ENCODE data around the gene CIT.
"Not testable (repeated sequence)": the region's sequence is repeated elsewhere in the genome, so short reads cannot be mapped to it uniquely, and the experiment has no call there.

CIT gene

GRCh38 chr12:119730381-119730780 is 146.7 kb downstream of the CIT start:
- no peak for DNase-seq

- no peak for DNase-seq
Measured at GRCh38 chr12:119729871-119730270, 147.2 kb downstream of the CIT start.

DNA sequence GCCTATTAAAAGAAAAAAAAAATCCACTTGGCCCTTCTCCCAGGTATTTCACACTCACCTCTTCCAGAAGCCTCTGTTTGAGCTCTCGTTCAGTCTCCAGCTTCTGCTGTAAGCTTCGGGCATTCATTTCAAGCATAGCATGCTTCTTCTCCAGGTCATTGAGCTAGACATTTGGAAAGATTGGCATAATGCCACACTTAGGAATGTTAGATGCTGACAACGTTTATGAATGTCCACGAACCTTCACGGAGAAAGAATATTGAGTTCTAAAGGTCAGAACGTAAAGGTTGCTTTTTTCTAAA is 148.7 kb downstream of the CIT start:
- DNase-seq: no peak

GRCh38 chr12:119727600-119728443 is 149.3 kb downstream of the CIT start:
- DNase-seq: no peak

DNA sequence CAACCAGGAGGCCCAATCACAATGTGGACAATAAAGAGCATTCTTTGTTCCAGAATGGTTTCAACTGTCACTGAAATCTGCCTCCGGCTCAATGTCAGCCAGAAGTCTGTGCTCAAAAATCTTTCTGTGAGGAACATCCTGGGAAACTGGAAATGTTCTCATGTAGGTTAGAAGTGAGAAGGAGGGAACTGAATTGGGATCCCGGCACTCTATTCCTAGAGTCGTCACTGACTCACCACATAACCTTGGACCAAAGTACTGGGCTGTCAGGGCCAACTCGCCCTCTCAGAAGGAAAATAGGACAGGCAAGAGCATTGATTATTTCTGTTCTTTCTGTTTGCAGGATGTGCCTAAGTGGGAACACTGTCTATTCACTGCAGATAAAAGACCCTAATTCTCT is 151.6 kb downstream of the CIT start:
- DNase-seq: no peak

- DNase-seq: no peak
Measured at GRCh38 chr12:119721306-119721705, 155.8 kb downstream of the CIT start.

- DNase-seq: no peak
Measured at GRCh38 chr12:119720349-119720748, 156.8 kb downstream of the CIT start.

GRCh38 chr12:119718141-119718540 is 159.0 kb downstream of the CIT start:
- no peak for DNase-seq

DNA sequence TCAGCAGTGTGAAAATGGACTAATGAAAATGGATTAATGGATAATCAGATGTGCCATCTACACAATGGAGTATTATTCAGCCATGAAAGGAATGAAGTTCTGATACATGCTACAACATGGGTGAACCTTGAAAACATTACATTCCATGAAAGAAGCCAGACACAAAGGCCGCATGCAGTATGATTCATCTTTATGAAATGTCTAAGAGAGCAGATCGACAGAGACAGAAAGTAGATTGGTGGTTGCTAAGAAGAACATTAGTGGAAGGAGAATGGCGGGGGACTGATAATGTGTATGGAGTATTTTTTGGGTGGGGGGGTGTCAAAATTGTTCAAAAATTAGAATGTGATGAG is 161.9 kb downstream of the CIT start:
- DNase-seq: no peak

GRCh38 chr12:119714614-119715267 is 162.4 kb downstream of the CIT start:
- no peak for DNase-seq

DNA sequence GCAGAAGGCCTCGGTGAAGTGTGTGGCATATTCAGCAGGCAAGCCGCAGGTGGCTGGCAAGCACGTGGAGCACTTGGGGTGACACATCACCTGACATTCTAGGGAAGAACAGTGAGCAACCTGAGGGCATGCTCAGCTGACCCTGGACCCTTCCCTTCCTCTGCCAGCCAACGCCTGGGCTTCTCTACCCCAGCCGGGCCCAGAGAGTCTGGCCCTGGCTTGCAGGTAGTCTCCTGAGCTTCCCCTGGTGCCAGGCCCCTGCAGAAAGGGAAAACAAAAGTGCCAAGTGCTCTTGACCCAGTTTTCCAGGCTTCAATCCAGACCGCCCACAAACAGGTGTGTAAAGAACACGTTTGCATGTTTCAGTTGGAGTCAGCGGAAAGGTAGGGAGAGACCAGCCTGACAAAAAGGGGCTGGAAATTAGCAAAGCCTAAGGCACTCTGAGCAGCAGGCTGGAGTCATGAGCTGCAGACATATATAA is 163.5 kb downstream of the CIT start:
- DNase-seq: peak; percentile 26

DNA sequence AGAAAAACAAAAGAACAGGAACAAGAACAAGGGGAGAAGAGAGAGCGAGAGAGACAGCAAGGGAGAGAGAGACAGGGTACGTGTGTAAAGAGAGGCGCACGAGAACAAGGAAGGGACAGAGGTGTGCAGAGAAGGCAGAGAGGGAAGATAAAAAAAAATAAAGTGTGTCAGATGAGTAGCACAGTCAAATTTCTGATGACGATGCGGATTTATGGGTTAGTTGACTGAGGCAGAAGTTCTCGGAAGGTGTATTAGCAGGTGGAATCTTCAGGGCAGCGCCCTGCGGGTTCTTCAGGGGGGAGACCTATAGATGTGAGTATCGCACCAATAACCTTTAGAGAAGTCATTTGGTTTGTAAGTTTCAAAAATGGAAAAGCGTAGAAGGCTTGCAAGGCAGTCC is 164.4 kb downstream of the CIT start:
- DNase-seq: no peak

GRCh38 chr12:119711693-119712092 is 165.4 kb downstream of the CIT start:
- DNase-seq: no peak

- no peak for DNase-seq
Measured at GRCh38 chr12:119710965-119711551, 166.1 kb downstream of the CIT start.

DNA sequence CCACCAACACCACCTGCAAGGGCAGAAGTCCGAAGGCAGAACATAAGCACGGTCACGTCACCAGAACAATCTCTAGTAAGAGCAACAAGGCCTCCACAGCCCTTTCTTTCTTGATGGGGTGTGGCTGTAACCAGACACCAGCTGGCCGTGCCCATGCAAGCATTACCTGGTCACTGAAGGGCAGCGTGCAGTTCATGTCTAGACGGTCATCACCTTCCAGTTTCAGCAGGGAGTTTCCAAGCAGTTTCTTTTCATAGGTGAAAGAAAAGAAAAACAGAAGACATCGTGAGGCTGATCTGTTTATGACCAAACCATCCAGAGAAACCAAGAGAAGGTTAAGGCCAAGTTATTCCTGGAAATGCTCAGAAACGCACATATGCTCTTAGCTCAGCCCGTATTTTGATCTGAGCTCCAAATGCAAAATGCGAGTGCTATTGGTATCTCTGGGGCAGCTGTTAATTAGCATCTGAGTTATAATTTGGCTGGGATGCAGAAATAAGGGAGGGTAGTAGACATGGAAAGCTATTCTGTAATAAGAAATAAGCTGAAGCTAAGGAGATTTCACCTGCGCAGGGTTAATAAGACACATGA is 166.7 kb downstream of the CIT start:
- DNase-seq: no peak

GRCh38 chr12:119706427-119706826 is 170.7 kb downstream of the CIT start:
- DNase-seq: not testable (repeated sequence)

GRCh38 chr12:119705182-119705581 is 171.9 kb downstream of the CIT start:
- no peak for DNase-seq

DNA sequence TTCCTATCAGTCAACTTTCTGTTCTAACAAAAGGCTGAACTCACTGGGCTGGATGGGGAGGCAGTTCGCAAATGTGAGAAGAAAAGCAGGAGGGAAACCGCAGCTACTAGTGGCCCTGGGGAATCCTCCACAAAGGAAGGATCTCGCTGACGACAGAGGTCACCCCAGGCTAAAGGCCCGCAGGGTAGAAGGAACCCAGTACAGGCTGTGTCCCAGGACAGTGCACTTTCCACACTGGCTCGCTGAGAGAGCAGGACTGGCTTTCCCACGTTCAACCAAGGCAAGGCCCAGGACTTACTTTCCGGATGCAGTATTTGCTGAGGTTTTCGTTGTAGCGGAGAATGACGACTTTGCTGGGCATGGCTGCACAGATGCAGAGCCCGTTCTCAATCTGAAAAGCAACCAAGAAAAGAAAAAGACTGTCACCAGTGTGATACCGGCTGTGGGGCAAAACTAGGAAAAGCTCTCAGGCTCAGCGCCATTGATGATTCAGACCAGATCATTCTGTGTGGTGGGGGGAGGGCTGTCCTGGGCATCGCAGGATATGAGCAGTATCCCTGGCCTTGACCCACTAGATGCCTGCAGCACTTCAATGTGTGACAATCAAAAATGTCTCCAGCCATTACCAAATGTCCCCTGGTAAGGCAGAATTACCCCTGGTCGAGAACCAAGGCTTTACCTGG is 172.9 kb downstream of the CIT start:
- no peak for DNase-seq

- DNase-seq: no peak
Measured at GRCh38 chr12:119700078-119700477, 177.0 kb downstream of the CIT start.

GRCh38 chr12:119699199-119699760 is 177.8 kb downstream of the CIT start:
- DNase-seq: no peak

DNA sequence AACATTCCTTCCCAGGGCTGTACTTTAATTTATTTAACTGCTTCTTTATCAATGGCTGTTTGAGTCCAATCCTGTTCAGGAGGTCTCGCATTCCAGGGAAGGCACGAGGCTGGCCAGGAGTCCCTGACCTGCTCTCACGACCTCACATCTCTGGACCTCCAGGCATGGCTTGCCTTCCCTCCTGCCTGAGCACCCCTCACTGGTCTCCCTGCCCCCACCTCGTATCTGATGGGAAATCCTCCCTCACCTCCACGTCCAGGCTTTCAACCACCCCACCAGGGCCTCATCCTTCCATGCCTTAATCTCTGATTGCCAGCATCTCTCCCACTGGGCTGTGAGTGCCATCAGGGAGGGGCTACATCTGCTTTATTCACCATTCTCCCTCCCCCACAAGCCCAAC is 180.2 kb downstream of the CIT start:
- DNase-seq: no peak

- no peak for DNase-seq
Measured at GRCh38 chr12:119695034-119695433, 182.1 kb downstream of the CIT start.

DNA sequence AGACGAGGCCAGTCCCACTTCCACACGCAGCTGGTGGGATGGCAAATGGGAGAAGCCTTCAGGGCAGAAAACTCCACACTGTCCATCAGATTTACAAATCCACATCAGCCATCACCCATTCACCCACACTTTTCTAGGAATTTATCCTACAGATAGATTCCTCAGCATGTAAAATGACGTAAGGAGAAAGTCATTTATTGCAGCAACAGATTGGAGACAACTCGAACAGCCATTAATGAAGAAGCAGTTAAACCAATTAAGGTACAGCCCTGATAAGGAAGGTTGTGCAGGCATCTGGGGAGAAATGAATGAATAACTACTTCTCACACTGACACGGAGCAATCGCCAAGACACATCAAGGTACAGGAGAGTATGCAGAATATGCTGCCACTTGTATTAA is 183.0 kb downstream of the CIT start:
- no peak for DNase-seq

Data from NCI-H1092 (cell line).